ENCODE data around the gene ZKSCAN3. TPM values are rescaled to one million over a fixed set of nuclear protein-coding genes. Genes with fewer than 3 reads are reported as not detected.
A peak's percentile ranks its signal among the peaks of the same experiment; 100 is the strongest.

ZKSCAN3 gene
- total and polyA plus RNA-seq, 2 of the 4 experiments (the other 2 are of a cell fraction) = 3.7 to 4.8 TPM

DNA sequence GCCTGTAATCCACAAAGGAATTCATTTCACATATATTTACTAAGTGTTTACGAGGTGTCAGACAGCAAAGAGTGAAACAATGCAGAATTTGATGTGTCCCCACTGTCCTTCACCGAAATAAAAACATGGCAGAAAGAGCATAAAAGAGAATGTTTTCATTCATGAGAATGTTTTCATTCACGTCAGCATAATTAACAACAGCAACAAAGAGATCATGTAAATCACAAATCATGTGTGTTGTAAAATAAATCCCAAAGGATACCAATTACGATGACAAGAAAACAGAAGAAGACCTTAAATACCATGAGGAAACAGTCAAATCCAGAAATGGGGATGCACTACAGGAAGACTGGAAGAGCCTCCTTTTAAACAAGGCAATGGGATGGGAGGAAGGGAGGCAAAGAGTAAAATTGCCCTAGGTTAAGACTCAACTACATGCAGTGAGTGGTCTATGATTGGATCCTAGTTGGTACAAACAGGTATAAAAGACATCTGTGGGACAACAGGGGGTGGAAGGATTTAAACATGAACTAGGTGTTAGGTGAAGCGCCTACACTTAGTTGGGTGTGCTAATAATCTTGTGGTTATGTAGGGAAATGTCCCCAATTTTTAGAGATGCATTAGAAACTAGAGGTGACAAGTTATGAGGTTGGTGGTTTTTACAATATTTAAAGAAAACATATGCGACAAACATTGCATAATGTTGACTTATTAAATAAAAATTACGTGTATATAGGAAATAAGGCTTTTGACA, 15.3 kb upstream of the ZKSCAN3 start:
- CTCF ChIA-PET = interaction anchor here (1.0 kb wide), 1 partner anchor 105 kb away, joined by 3 read pairs; no protein-coding TSS in a partner anchor
- Histone ChIP-seq H2AFZ (replicated peaks; ENCODE audit: low read length, poor library complexity) (no peak overlapping the region), H3K9me1 (ENCODE audit: insufficient read depth, low read length) (no peaks in the 10 kb centered on the region)

More for the DNA sequence above, 15.3 kb upstream of the ZKSCAN3 start:
- Histone ChIP-seq H3K27me3 (ENCODE audit: control insufficient read depth, insufficient read depth, low read length) (no peaks in the 10 kb centered on the region), H3K4me1 (ENCODE audit: control insufficient read depth, insufficient read depth, low read length) (peaks cover 2% of the 10 kb centered on the region; the same call in 1 of the 2 replicates), H3K23ac (ENCODE audit: low read depth, low read length) (no peak overlapping the region), H2BK5ac (ENCODE audit: low read depth, low read length, poor library complexity, severe bottlenecking) (no peak overlapping the region), H2AK5ac (ENCODE audit: low read depth, low read length) (no peak overlapping the region), H3K18ac (ENCODE audit: low read depth, low read length) (no peak overlapping the region), H2AK9ac (replicated peaks; ENCODE audit: low read depth, low read length, poor library complexity) (no peak overlapping the region), H4K8ac (ENCODE audit: low read depth in 2 of 2, low read length in 2 of 2) (peak overlapping the region; percentile 45 to 81; a peak in 2 of 4 replicates), H4K91ac (ENCODE audit: insufficient read depth, low read depth, low read length) (no peak overlapping the region), H3K56ac (ENCODE audit: extremely low read depth, insufficient read depth, low read length) (no peak overlapping the region), H3K9ac (ENCODE audit: low read depth, low read length) (no peak overlapping the region), H2BK120ac (ENCODE audit: low read depth, low read length) (no peak overlapping the region), H3K4ac (ENCODE audit: low read depth, low read length) (no peak overlapping the region), H3K14ac (replicated peaks; ENCODE audit: low read depth, low read length) (no peak overlapping the region), H4K5ac (ENCODE audit: low read depth, low read length) (peak overlapping the region; percentile 51; the same call in 1 of the 2 replicates), H3K4me2 (ENCODE audit: low read depth, low read length) (no peak overlapping the region; the same call in 1 of the 2 replicates), H4K20me1 (ENCODE audit: insufficient read depth, low read length) (no peaks in the 10 kb centered on the region), H2BK15ac (ENCODE audit: low read depth, low read length) (0 out of 3 replicates have a peak overlapping the region, but pooled peaks have one; percentile 24), H3K9me3 (ENCODE audit: control insufficient read depth, insufficient read depth, low read length) (no peaks in the 10 kb centered on the region), H3K4me3 (ENCODE audit: insufficient read depth, low read depth, low read length) (no peak overlapping the region), H3K36me3 (ENCODE audit: control insufficient read depth, insufficient read depth, low read length) (no peaks in the 10 kb centered on the region), H3K79me1 (ENCODE audit: low read depth in 1 of 2, low read length in 2 of 2) (peaks cover 0 to 11% of the 10 kb centered on the region in 2 experiments; a peak in 2 of 4 replicates), H3K27ac (ENCODE audit: insufficient read depth, low read length) (peak overlapping the region; percentile 55), H2BK20ac (ENCODE audit: low read depth, low read length) (no peak overlapping the region)
- TF ChIP-seq, protein P1, sequence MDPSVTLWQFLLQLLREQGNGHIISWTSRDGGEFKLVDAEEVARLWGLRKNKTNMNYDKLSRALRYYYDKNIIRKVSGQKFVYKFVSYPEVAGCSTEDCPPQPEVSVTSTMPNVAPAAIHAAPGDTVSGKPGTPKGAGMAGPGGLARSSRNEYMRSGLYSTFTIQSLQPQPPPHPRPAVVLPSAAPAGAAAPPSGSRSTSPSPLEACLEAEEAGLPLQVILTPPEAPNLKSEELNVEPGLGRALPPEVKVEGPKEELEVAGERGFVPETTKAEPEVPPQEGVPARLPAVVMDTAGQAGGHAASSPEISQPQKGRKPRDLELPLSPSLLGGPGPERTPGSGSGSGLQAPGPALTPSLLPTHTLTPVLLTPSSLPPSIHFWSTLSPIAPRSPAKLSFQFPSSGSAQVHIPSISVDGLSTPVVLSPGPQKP (IDR thresholded peaks at IDR 0.05; ENCODE audit: borderline replicate concordance, low read depth, low read length) = no peak
- TF ChIP-seq POLR2A (IDR thresholded peaks at IDR 0.05; ENCODE audit: low read depth, low read length) = no peak
- TF ChIP-seq RAD21 (IDR thresholded peaks at IDR 0.05; ENCODE audit: low read length) = no peak
- no peak for TF ChIP-seq SMC3 (IDR thresholded peaks at IDR 0.05; ENCODE audit: low read depth, low read length)
- TF ChIP-seq USF2 (IDR thresholded peaks at IDR 0.05; ENCODE audit: low read depth, low read length) = no peak
- TF ChIP-seq CEBPB (IDR thresholded peaks at IDR 0.05; ENCODE audit: low read depth, low read length) = no peak
- no peak for TF ChIP-seq RFX5 (IDR thresholded peaks at IDR 0.05; ENCODE audit: low read depth, low read length)
- TF ChIP-seq MAFK (IDR thresholded peaks at IDR 0.05; ENCODE audit: low read depth, low read length) = peak; percentile 39
- dilution Hi-C loops (cut with HindIII; ENCODE audit: low sequenced_read_pairs, unreplicated experiment) = no loop called here
- POLR2A ChIA-PET (ENCODE audit: unreplicated experiment) = no interaction called here
- no TSS peak for BruUV-seq (replicated peaks)
- WGBS, 2 experiments (ENCODE audit: extremely low coverage in 2 of 2, insufficient read length in 1 of 2) = no CpG with 5 or more reads among the region's 7 CpGs
- DNase-seq (no peak), ATAC-seq (ENCODE audit: low read depth) (no peak)
- intact Hi-C loops (cut with micrococcal nuclease) = loop anchor here (5.0 kb wide), 2 partner anchors 67 to 252 kb away; partner anchors contain the start of genes ZNF165 and ZSCAN26
- in situ Hi-C loops (cut with MboI; ENCODE audit: low sequenced_read_pairs) = no loop called here
